ENCODE results near the gene VPS37C.

DNA sequence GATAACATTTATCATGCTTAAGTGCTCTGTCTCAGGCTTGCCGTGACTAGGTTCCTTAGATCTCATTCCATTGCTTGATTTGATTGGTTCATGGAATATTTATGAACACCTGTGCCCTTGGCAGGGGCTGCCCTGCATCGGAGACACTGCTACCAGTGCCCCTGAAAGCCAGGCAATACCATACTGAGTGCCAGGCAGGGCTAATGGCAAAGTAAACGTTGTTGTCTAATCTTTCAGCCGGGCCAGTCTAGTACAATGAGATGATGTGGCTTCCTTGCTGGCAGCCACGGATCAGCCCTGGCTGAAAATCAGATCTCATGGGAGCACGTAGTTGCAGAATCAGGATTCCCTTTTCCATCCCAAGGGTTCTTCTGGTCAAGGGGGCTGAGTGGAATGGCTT lies 37.1 kb upstream of the VPS37C start:
- no peak for TF ChIP-seq POLR2A (IDR thresholded peaks at IDR 0.05)
- TF ChIP-seq, protein P1, sequence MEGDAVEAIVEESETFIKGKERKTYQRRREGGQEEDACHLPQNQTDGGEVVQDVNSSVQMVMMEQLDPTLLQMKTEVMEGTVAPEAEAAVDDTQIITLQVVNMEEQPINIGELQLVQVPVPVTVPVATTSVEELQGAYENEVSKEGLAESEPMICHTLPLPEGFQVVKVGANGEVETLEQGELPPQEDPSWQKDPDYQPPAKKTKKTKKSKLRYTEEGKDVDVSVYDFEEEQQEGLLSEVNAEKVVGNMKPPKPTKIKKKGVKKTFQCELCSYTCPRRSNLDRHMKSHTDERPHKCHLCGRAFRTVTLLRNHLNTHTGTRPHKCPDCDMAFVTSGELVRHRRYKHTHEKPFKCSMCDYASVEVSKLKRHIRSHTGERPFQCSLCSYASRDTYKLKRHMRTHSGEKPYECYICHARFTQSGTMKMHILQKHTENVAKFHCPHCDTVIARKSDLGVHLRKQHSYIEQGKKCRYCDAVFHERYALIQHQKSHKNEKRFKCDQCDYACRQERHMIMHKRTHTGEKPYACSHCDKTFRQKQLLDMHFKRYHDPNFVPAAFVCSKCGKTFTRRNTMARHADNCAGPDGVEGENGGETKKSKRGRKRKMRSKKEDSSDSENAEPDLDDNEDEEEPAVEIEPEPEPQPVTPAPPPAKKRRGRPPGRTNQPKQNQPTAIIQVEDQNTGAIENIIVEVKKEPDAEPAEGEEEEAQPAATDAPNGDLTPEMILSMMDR (IDR thresholded peaks at IDR 0.05): no peak

All from breast epithelium (tissue), 3 donors.